Activated effector memory CD4-positive, alpha-beta T cell treated with anti-CD3 and anti-CD28 coated beads, Interleukin-2, amount 50 U/mL, for 16 hours (primary cell): ENCODE measurements around the gene DUSP23.

Source experiments
- DNase-seq: peaks from one replicate; pipeline ENCODE4 v3.0.0-alpha.2; 2020

DUSP23 gene

DNA sequence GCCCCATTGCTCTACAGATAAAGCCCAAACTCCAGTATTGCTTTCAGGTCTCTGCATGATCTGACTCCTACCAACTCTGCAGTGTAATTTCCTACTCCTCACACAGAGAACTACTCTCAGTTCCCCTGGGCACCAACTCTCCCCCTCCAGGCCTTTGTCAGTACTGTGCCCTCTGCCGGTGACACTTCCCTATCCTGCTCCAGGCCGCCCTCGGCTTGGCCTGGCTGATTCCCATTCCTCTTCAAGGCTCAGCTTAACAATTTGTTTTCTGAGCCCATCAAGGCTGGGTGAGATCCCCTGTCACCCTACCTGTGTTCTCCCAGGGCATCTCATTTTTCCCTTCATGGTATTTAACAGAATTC is 48.5 kb downstream of the DUSP23 start:
- DNase-seq = no peak

DNA sequence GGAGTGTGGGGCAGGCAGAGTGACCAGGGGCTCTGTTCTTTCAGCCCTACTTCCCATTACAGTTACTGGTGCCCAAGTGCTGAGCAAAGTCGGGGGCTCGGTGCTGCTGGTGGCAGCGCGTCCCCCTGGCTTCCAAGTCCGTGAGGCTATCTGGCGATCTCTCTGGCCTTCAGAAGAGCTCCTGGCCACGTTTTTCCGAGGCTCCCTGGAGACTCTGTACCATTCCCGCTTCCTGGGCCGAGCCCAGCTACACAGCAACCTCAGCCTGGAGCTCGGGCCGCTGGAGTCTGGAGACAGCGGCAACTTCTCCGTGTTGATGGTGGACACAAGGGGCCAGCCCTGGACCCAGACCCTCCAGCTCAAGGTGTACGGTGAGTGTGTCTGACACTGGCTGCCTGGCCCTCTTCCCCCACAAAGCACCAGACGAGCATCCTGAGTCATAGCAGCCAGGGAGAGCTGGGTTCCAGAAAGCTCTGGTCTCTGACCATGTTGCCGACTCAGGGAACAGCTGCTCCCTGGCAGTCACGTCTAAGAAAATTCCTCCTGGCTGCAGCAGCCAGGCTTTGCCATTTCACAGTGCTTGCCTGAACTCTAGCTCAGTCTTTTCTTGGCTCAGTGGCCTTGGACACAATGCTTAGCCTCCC is 49.2 kb downstream of the DUSP23 start:
- DNase-seq = no peak

DNA sequence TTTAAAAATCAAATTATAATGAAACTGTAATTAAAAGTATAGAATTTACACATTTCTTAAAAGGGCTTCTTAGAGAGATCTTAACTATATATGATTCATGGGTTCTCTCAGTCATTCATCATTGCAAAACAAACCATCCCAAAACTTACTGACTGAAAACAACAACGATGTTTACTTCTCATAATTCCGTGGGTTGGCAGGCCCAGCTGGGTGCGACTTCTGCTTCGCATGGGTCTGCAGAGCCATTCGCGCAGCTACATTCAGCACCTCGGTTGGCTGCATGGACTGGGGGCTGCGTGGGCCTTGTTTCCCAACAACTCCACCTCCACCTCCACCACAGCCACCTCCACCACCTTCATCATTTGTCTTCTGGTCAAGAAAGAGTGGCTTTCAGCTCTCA is 50.0 kb downstream of the DUSP23 start:
- DNase-seq = no peak

DNA sequence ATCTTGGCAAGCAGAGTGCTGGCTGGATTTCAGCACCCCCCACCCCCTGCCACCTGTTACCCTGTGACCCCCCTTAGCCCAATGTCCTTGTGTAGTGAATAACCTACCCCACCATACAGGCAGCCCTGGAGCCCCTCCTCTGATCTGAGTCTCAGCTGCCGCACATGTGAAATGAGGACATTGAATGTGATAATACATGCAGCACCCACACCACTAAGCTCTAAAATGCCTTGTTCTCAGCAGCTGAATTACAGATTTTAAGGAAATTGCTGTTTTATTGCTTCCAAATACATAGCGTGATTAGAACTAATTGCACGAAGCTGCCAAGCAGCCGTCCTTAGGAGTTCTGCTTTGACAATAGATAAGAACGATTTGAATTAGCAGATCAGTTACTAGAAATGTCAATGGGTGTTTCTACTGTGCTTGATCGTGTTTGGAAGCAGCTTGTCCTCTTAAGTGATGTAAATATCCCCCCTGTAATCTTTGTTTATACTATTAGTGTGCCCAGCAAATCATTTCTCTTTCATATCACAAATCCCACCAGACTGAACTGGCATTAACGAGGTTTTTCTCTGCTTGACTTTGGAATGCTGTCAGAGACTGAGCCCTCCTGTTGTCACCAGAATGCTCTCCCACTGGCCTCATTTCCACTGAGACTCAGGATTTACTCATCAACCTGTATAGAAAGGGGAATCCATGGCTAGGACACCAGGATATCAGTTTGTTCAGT is 50.8 kb downstream of the DUSP23 start:
- DNase-seq = no peak
